K562 (cell line): Measurements from ENCODE around the gene SRRT. TPM values are rescaled to one million over a fixed set of nuclear protein-coding genes. Genes with fewer than 3 reads are reported as not detected.

Source experiments
- ATAC-seq: fragments of 200-7000 bp; cut with Tn5 transposase; 3 replicates; pipeline ENCODE4 v1.9.1; 2020; ENCODE audit warnings: moderate library complexity
- BruUV-seq: library from RNA; stranded (reverse); fragments of 400-500 nt; replicated peaks from 2 replicates; lab custom pipeline; 2021; lab: Mats Ljungman, UMichigan
- CTCF ChIA-PET: fragments of 300-600 bp; formaldehyde crosslinking; extraction: SDS; loops from one replicate; lab custom pipeline; 2021; ENCODE audit warnings: low intra/inter-chr PET ratio; lab: Yijun Ruan, JAX
- POLR2A ChIA-PET: fragments of 300-600, 350-650 bp; sonication (Branson Sonifier 250); formaldehyde crosslinking; extraction: SDS; loops from one replicate; lab custom pipeline; 2021; ENCODE audit warnings: antibody characterized with exemption, inconsistent platforms; lab: Yijun Ruan, JAX
- DNase-seq, 4 experiments: peaks; one replicate each; pipeline versions ENCODE4 v3.0.0 to v3.0.0-alpha.2; 2011 to 2018; ENCODE audit warnings: low spot score in 3 of 4, mixed read lengths in 3 of 4; ENCODE audit errors: extremely low read depth in 1 of 4
- FAIRE-seq: peaks from 2 replicates; lab custom pipeline; 2011; peaks lifted over from hg19 to GRCh38; lab: Jason Lieb, UNC
- H2AFZ ChIP-seq: 2 replicates; pipeline ENCODE4 v1.6.0; 2011; ENCODE audit warnings: low read depth, low read length, control low read depth, inconsistent platforms
- H3K27ac ChIP-seq: fragments of 200-600 bp; 3 replicates; pipeline ENCODE4 v1.8.0; 2011; ENCODE audit warnings: low read depth, mild to moderate bottlenecking, control low read depth, inconsistent platforms, low read length, moderate library complexity, mixed read lengths; ENCODE audit errors: extremely low read depth
- H3K27me3 ChIP-seq, 2 experiments: fragments of 300-600 bp in 1 of 2; 2 replicates in 1 of 2; 3 replicates in 1 of 2; pipeline versions ENCODE4 v1.6.0 to v1.8.0; 2011; ENCODE audit warnings: inconsistent platforms in 2 of 2, low read length in 2 of 2, mild to moderate bottlenecking in 1 of 2, mixed read lengths in 1 of 2, moderate library complexity in 1 of 2; ENCODE audit not compliant: control insufficient read depth in 2 of 2, insufficient read depth in 2 of 2
- H3K36me3 ChIP-seq: fragments of 300-600 bp; 3 replicates; pipeline ENCODE4 v1.8.0; 2011; ENCODE audit warnings: mild to moderate bottlenecking, low read length, inconsistent platforms; ENCODE audit not compliant: control insufficient read depth, insufficient read depth
- H3K4me1 ChIP-seq, 2 experiments: fragments of 200-600 bp in 1 of 2; replicated peaks in 1 of 2; 2 replicates in 1 of 2; 3 replicates in 1 of 2; pipeline versions ENCODE4 v1.5.1 to v1.8.0; 2011; ENCODE audit warnings: inconsistent platforms in 2 of 2, low read length in 2 of 2, mild to moderate bottlenecking in 1 of 2, mixed read lengths in 1 of 2, moderate library complexity in 1 of 2; ENCODE audit not compliant: control insufficient read depth in 2 of 2, insufficient read depth in 2 of 2
- H3K4me2 ChIP-seq: 2 replicates; pipeline ENCODE4 v1.6.1; 2011; ENCODE audit warnings: low read length, control low read depth, inconsistent platforms, mixed read lengths; ENCODE audit not compliant: insufficient read depth
- H3K4me3 ChIP-seq: fragments of 200-600 bp; sonication (generic), shearing (Covaris generic); 2 replicates; pipeline ENCODE4 v1.5.1; 2016; ENCODE audit warnings: control low read depth, inconsistent platforms
- H3K79me2 ChIP-seq: fragments of 200-600 bp; 3 replicates; pipeline ENCODE4 v1.8.0; 2011; ENCODE audit warnings: low read length, inconsistent platforms; ENCODE audit not compliant: control insufficient read depth, insufficient read depth
- H3K9ac ChIP-seq, 2 experiments: 2 replicates each; pipeline versions ENCODE4 v1.6.0 to v1.6.1; 2011; ENCODE audit warnings: low read depth in 2 of 2, low read length in 2 of 2, control low read depth in 1 of 2, inconsistent platforms in 1 of 2, mild to moderate bottlenecking in 1 of 2, mixed read lengths in 1 of 2; ENCODE audit not compliant: insufficient read depth in 1 of 2
- H3K9me1 ChIP-seq: one replicate; pipeline ENCODE4 v1.6.0; 2011; ENCODE audit warnings: inconsistent platforms, mild to moderate bottlenecking, low read length, moderate library complexity; ENCODE audit not compliant: control insufficient read depth, insufficient read depth
- H3K9me3 ChIP-seq: replicated peaks from 2 replicates; pipeline ENCODE4 v1.5.1; 2011; ENCODE audit warnings: low read depth, low read length, inconsistent platforms; ENCODE audit not compliant: control insufficient read depth, insufficient read depth
- H4K20me1 ChIP-seq: replicated peaks from 2 replicates; pipeline ENCODE4 v1.6.1; 2011; ENCODE audit warnings: low read length, inconsistent platforms, mixed read lengths; ENCODE audit not compliant: control insufficient read depth, insufficient read depth
- CXXC5 ChIP-seq: fragments of 250-450 bp; sonication (Bioruptor Pico); IDR thresholded peaks from 2 replicates; pipeline ENCODE4 v1.8.0; 2022; ENCODE audit warnings: inconsistent platforms, mild to moderate bottlenecking, moderate library complexity
- EZH2 ChIP-seq: IDR thresholded peaks from 2 replicates; pipeline ENCODE4 v1.6.1; 2012; ENCODE audit warnings: low read depth, mild to moderate bottlenecking, inconsistent platforms, low read length, borderline replicate concordance
- FOSL1 ChIP-seq: fragments of 200-800 bp; sonication (Bioruptor generic); conservative IDR thresholded peaks from 2 replicates; pipeline ENCODE4 v1.6.1; 2016; ENCODE audit warnings: missing genetic modification characterization, missing compliant biosample characterization
- JUN ChIP-seq, 2 experiments: sonication (generic) in 1 of 2; formaldehyde crosslinking in 1 of 2; IDR thresholded peaks; 2 replicates each; pipeline versions ENCODE4 v1.6.1 to v1.8.0; 2012 to 2022; ENCODE audit warnings: borderline replicate concordance in 2 of 2, mild to moderate bottlenecking in 2 of 2, improper control_type of control experiment in 1 of 2, low read depth in 1 of 2, low read length in 1 of 2, missing genetic modification reagents in 1 of 2
- MXI1 ChIP-seq: IDR thresholded peaks from 2 replicates; pipeline ENCODE4 v1.6.1; 2011; ENCODE audit warnings: low read depth, mild to moderate bottlenecking, improper control_type of control experiment, low read length
- PHB ChIP-seq: fragments of 250-450 bp; sonication (Bioruptor Pico); IDR thresholded peaks from 2 replicates; pipeline ENCODE4 v1.5.0; 2021
- RB1 ChIP-seq: fragments of 450-650 bp; IDR thresholded peaks from 2 replicates; pipeline ENCODE4 v1.6.1; 2017; ENCODE audit warnings: low read depth, mild to moderate bottlenecking
- ZNF282 ChIP-seq: sonication (generic); formaldehyde crosslinking; IDR thresholded peaks from 2 replicates; pipeline ENCODE4 v1.8.1; 2023; ENCODE audit warnings: missing genetic modification reagents
- ZNF644 ChIP-seq: fragments of 200-800 bp; sonication (Bioruptor generic); IDR thresholded peaks from 2 replicates; pipeline ENCODE4 v1.6.1; 2016; ENCODE audit warnings: low read depth, missing genetic modification characterization, missing compliant biosample characterization
- ZNF707 ChIP-seq: fragments of 250-450 bp; sonication (Bioruptor Pico); conservative IDR thresholded peaks from 2 replicates; pipeline ENCODE4 v1.8.0; 2022; ENCODE audit warnings: inconsistent platforms, mild to moderate bottlenecking, moderate library complexity
- WGBS: fragments of 100-300 bp; shearing (Covaris generic); methylation state at CpG from one replicate; pipeline ENCODE4 v1.1.6; 2016; ENCODE audit warnings: low coverage, mixed read lengths; ENCODE audit not compliant: insufficient coverage; ENCODE audit errors: missing lambda C conversion rate; 5-methylcytosine and 5-hydroxymethylcytosine counted together
- in situ Hi-C: fragments of 300-500 bp; cut with MboI; formaldehyde crosslinking; loops from 4 replicates; pipeline ENCODE4 v1.15.0; 2018; ENCODE audit warnings: inconsistent platforms, mixed read lengths
- intact Hi-C: fragments of 100-400 bp; cut with micrococcal nuclease; formaldehyde crosslinking; loops from 2 replicates; pipeline ENCODE4 v1.14.2; 2022
- polyA plus RNA-seq, 8 experiments: library from polyadenylated mRNA; depleted of rRNA in 4 of 8; stranded (reverse) in 5 of 8; unstranded in 3 of 8; fragments of >200 nt; fragmentation: Nextera tagmentation in 2 of 8; fragmentation: Illumina TruSeq in 1 of 8; extraction: Ambion mirVana in 2 of 8; extraction: Trizol in 1 of 8; gene quantifications; 2 replicates each; pipeline versions ENCODE4 v1.2.1 to v1.2.3, GENCODE V29; 2011 to 2014; ENCODE audit warnings: inconsistent platforms in 1 of 8, missing spikeins in 1 of 8
- total RNA-seq, 7 experiments: library from RNA; depleted of rRNA in 6 of 7; stranded (reverse); fragments of >200 nt in 6 of 7; fragmentation: Illumina TruSeq in 2 of 7; extraction: Trizol in 2 of 7; gene quantifications; 2 replicates each; pipeline versions ENCODE4 v1.2.1 to v1.2.3, GENCODE V29; 2011 to 2021; ENCODE audit warnings: low replicate concordance in 1 of 7
- TF ChIP-seq, protein P1 (sequence below): fragments of 450-650 bp; IDR thresholded peaks from 2 replicates; pipeline ENCODE4 v1.6.1; 2016; ENCODE audit warnings: mild to moderate bottlenecking

SRRT gene
- total and polyA plus RNA-seq, 9 of the 15 experiments (the other 6 are each of a cell fraction or from before 2014, with no cell fraction given), result 10.3 to 263 (median 84.4) TPM

DNA sequence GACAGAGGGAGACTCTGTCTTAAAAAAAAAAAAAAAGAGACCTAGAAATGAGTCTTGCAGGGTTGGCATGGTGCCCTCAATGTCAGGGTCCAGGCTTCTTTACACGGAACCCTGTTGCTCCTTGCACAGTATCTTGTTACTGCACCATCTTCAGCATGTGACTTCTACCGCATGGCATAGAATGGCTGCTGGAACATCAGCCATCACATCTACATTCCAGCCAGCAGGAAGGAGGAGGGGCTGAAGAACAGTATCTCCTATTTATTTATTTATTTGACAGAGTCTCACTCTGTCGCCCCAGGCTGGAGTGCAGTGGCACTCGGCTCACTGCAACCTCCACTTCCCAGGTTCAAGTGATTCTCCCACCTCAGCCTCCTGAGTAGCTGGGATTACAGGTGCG, 24.5 kb downstream of the SRRT start (continued):
- TF ChIP-seq, protein P1, sequence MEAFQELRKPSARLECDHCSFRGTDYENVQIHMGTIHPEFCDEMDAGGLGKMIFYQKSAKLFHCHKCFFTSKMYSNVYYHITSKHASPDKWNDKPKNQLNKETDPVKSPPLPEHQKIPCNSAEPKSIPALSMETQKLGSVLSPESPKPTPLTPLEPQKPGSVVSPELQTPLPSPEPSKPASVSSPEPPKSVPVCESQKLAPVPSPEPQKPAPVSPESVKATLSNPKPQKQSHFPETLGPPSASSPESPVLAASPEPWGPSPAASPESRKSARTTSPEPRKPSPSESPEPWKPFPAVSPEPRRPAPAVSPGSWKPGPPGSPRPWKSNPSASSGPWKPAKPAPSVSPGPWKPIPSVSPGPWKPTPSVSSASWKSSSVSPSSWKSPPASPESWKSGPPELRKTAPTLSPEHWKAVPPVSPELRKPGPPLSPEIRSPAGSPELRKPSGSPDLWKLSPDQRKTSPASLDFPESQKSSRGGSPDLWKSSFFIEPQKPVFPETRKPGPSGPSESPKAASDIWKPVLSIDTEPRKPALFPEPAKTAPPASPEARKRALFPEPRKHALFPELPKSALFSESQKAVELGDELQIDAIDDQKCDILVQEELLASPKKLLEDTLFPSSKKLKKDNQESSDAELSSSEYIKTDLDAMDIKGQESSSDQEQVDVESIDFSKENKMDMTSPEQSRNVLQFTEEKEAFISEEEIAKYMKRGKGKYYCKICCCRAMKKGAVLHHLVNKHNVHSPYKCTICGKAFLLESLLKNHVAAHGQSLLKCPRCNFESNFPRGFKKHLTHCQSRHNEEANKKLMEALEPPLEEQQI, result no peak
- TF ChIP-seq MXI1, result no peak

DNA sequence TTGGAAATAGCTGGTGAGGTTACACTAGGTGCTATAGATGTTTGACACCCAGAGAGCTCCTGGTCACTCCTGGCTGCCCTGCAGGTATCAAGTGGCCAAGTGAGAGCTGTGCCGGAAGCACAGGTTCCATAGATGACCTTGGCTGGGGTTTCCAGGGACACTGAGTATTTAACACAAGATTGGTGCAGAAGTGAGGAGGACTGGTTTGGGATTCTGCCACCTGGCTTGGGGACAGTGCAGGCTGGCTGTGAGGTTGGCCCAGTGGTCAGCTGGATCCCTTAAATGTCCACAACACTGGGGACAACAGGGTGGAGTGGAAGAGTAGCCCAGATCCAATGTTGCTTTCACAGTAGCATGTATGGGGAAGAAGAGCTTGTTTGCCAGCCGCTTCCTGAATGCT, 26.1 kb downstream of the SRRT start:
- in situ Hi-C loops (loop anchor here (25.0 kb wide), 1 partner anchor 386 kb away; no protein-coding TSS in a partner anchor), intact Hi-C loops (no loop called here)
- Histone ChIP-seq H3K27ac (no peak overlapping the region), H3K9me3 (no peaks in the 10 kb centered on the region), H3K9ac (peak overlapping the region in 1 of 2 experiments; percentile 39; a peak in 1 of 4 replicates), H3K4me1 (peaks cover 23 to 31% of the 10 kb centered on the region in 2 experiments), H3K4me2 (no peak overlapping the region), H3K4me3 (no peak overlapping the region), H3K79me2 (no peaks in the 10 kb centered on the region; the same call in 2 of the 3 replicates), H3K9me1 (no peaks in the 10 kb centered on the region), H2AFZ (no peak overlapping the region), H3K36me3 (no peaks in the 10 kb centered on the region), H3K27me3 (no peaks in the 10 kb centered on the region), H4K20me1 (no peaks in the 10 kb centered on the region)
- FAIRE-seq (no peak), ATAC-seq (no peak), DNase-seq (no peak)
- ChIA-PET CTCF (interaction anchor here (1.8 kb wide), 1 partner anchor 159 kb away, joined by 9 read pairs; no protein-coding TSS in a partner anchor), POLR2A (interaction anchor here (0.6 to 1.0 kb wide), 4 partner anchors 10 to 518 kb away, joined by 3 to 6 read pairs (median 4); no protein-coding TSS in a partner anchor)
- WGBS, result 78% methylated on average over 2 of the region's 2 CpGs
- BruUV-seq, result no TSS peak
- TF ChIP-seq ZNF282 (CRISPR knock-in tag) (no peak), PHB (CRISPR knock-in tag) (no peak), RB1 (no peak), CXXC5 (no peak), ZNF707 (no peak), FOSL1 (tag) (no peak), JUN (IDR thresholded peaks at IDR 0.05; ENCODE audit: borderline replicate concordance, low read depth, low read length) (no peak), JUN (CRISPR knock-in tag; IDR thresholded peaks at IDR 0.05; ENCODE audit: borderline replicate concordance) (no peak), EZH2 (no peak), ZNF644 (tag) (no peak)
